Measurements from ENCODE around the gene FLRT1.

- TF ChIP-seq, protein P1, sequence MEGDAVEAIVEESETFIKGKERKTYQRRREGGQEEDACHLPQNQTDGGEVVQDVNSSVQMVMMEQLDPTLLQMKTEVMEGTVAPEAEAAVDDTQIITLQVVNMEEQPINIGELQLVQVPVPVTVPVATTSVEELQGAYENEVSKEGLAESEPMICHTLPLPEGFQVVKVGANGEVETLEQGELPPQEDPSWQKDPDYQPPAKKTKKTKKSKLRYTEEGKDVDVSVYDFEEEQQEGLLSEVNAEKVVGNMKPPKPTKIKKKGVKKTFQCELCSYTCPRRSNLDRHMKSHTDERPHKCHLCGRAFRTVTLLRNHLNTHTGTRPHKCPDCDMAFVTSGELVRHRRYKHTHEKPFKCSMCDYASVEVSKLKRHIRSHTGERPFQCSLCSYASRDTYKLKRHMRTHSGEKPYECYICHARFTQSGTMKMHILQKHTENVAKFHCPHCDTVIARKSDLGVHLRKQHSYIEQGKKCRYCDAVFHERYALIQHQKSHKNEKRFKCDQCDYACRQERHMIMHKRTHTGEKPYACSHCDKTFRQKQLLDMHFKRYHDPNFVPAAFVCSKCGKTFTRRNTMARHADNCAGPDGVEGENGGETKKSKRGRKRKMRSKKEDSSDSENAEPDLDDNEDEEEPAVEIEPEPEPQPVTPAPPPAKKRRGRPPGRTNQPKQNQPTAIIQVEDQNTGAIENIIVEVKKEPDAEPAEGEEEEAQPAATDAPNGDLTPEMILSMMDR (conservative IDR thresholded peaks at IDR 0.05; ENCODE audit: low read depth in 2 of 2): no peak
- TF ChIP-seq EZH2 (IDR thresholded peaks at IDR 0.05; ENCODE audit: low read depth, unreplicated experiment) (no peak), POLR2AphosphoS5 (IDR thresholded peaks at IDR 0.05; ENCODE audit: low read depth) (no peak), EZH2phosphoT487 (IDR thresholded peaks at IDR 0.05; ENCODE audit: unreplicated experiment) (no peak)
Measured at GRCh38 chr11:64001484-64002420, 34.0 kb upstream of the FLRT1 start.
